ENCODE data around the gene KLHDC10. TPM values are rescaled to one million over a fixed set of nuclear protein-coding genes. Genes with fewer than 3 reads are reported as not detected.

KLHDC10 gene, protein sequence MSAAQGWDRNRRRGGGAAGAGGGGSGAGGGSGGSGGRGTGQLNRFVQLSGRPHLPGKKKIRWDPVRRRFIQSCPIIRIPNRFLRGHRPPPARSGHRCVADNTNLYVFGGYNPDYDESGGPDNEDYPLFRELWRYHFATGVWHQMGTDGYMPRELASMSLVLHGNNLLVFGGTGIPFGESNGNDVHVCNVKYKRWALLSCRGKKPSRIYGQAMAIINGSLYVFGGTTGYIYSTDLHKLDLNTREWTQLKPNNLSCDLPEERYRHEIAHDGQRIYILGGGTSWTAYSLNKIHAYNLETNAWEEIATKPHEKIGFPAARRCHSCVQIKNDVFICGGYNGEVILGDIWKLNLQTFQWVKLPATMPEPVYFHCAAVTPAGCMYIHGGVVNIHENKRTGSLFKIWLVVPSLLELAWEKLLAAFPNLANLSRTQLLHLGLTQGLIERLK
- 26.8 and 47.4 TPM in 2 replicates for total RNA-seq (ENCODE audit: low replicate concordance)

DNA sequence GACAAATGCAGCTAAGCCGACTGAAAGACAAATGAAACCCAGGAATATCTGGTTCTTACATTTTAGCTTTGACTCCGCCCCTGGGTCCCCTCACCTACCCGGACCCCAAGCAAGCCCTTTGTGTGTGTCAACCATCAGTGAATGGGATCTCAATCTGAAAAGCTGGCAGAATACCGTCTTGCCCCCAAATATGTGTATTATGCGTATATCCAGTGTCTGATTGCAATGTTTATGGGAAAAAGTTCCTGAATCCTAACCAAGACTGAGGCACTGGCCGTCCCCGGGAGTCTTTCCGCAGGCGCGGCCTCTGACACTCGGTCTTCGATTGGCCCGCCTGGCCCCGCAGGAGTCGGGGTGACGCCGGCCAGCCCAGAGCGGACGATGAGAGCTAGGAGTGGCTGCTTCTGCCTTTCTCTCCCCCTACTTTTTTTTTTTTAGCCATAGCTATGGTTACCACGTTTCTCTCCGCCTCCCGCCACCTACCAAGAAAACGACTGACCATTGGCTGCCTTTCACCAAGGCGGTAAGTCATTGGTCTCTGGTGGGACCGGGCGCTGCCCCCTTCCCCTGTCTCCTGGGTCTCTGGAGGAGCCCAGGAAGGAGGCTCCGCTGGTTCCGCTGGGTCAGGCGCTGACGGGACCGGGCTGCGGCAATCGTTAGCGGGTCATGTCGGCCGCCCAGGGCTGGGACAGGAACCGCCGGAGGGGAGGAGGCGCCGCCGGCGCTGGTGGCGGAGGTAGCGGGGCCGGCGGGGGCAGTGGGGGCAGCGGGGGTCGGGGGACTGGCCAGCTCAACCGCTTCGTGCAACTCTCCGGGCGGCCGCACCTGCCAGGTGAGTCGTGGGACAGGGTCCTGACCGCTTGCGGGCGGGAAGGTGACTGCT, at the start of gene KLHDC10:
TSS of gene KLHDC10 (plus strand) at position 557 of the 883 bp plus-strand sequence. CDS start at position 667, 110 bp downstream.

Other genes starting within 250 kb of the KLHDC10 start
- gene UBE2H, start 117.6 kb upstream of the KLHDC10 start, total RNA-seq (ENCODE audit: low replicate concordance) = 70.1 and 140 TPM in 2 replicates
- gene ZC3HC1, start 19.2 kb upstream of the KLHDC10 start, total RNA-seq (ENCODE audit: low replicate concordance) = 11.0 and 13.2 TPM in 2 replicates
- gene TMEM209, start 134.9 kb downstream of the KLHDC10 start, total RNA-seq (ENCODE audit: low replicate concordance) = 4.8 and 6.0 TPM in 2 replicates
- not detected in 2 replicates for gene SSMEM1, start 137.3 kb downstream of the KLHDC10 start, total RNA-seq (ENCODE audit: low replicate concordance)
- 0.08 TPM in 1 of 2 replicates, not detected in the other for gene CPA2, start 196.3 kb downstream of the KLHDC10 start, total RNA-seq (ENCODE audit: low replicate concordance)
- 52.9 and 72.7 TPM in 2 replicates for gene CPA4, start 222.6 kb downstream of the KLHDC10 start, total RNA-seq (ENCODE audit: low replicate concordance)